K562 (cell line): ENCODE measurements around the gene ZNF503.

Source experiments
- CTCF ChIP-seq, 3 experiments: IDR thresholded peaks in 2 of 3; conservative IDR thresholded peaks in 1 of 3; 2 replicates each; pipeline ENCODE4 v1.5.1; 2011 to 2012; ENCODE audit warnings: low read length in 3 of 3, mild to moderate bottlenecking in 3 of 3, control low read depth in 2 of 3, improper control_type of control experiment in 1 of 3, inconsistent platforms in 1 of 3, low read depth in 1 of 3, mixed read lengths in 1 of 3, moderate library complexity in 1 of 3; ENCODE audit not compliant: insufficient read depth in 2 of 3
- PHF8 ChIP-seq: fragments of 200-600 bp; sonication (generic); IDR thresholded peaks from 2 replicates; pipeline ENCODE4 v1.6.1; 2012; ENCODE audit warnings: mixed run types, mild to moderate bottlenecking, inconsistent platforms, low read length, moderate library complexity, borderline replicate concordance
- PURB ChIP-seq: sonication (generic); formaldehyde crosslinking; IDR thresholded peaks from 2 replicates; pipeline ENCODE4 v1.9.0; 2021; ENCODE audit warnings: low read depth, mild to moderate bottlenecking, missing genetic modification reagents

- TF ChIP-seq PHF8, result no peak
- no peak for TF ChIP-seq PURB
- no peak for TF ChIP-seq CTCF (IDR thresholded peaks at IDR 0.05 in 2 of 3, conservative IDR thresholded peaks at IDR 0.05 in 1 of 3; ENCODE audit: insufficient read depth in 2 of 3, low read depth in 1 of 3, low read length in 3 of 3)
Measured at GRCh38 chr10:75400771-75401568, 594 bp downstream of the ZNF503 start.
